HAP-1 (cell line): ENCODE measurements around the gene TMEM219.

Experiments used
- DNase-seq, 2 experiments: peaks; one replicate each; pipeline ENCODE4 v3.0.0-alpha.2; 2016 to 2020; ENCODE audit warnings: low spot score in 2 of 2
- H3K27me3 ChIP-seq: fragments of 250-450 bp; sonication (Bioruptor Pico); 2 replicates; pipeline ENCODE4 v1.5.1; 2020; ENCODE audit warnings: low read depth, mild to moderate bottlenecking, moderate library complexity
- H3K36me3 ChIP-seq: fragments of 250-450 bp; sonication (Bioruptor Pico); replicated peaks from 2 replicates; pipeline ENCODE4 v1.5.1; 2020; ENCODE audit warnings: mild to moderate bottlenecking
- H3K4me1 ChIP-seq: fragments of 250-450 bp; sonication (Bioruptor Pico); 2 replicates; pipeline ENCODE4 v1.5.1; 2020; ENCODE audit warnings: mild to moderate bottlenecking
- H3K4me3 ChIP-seq: fragments of 250-450 bp; sonication (Bioruptor Pico); 2 replicates; pipeline ENCODE4 v1.5.1; 2020; ENCODE audit warnings: mild to moderate bottlenecking, moderate library complexity
- H3K9me3 ChIP-seq: fragments of 250-450 bp; sonication (Bioruptor Pico); 2 replicates; pipeline ENCODE4 v1.5.1; 2020; ENCODE audit warnings: mild to moderate bottlenecking, moderate library complexity
- in situ Hi-C: fragments of 300-500 bp; cut with MboI; formaldehyde crosslinking; loops from 3 replicates; pipeline ENCODE4 v1.14.3; 2020; ENCODE audit warnings: low sequenced_read_pairs, inconsistent platforms, mixed read lengths

Gene TMEM219

GRCh38 chr16:29963021-29963743 lies 1.3 kb downstream of the TMEM219 start:
- no peak for DNase-seq
- H3K4me3 ChIP-seq: no peak overlapping the region
- in situ Hi-C loops: no loop called here
- H3K4me1 ChIP-seq: peaks cover 9% of the 10 kb centered on the region
- H3K36me3 ChIP-seq: peaks cover 3% of the 10 kb centered on the region
- H3K9me3 ChIP-seq: no peaks in the 10 kb centered on the region
- H3K27me3 ChIP-seq: no peaks in the 10 kb centered on the region

GRCh38 chr16:29968205-29968604 lies 6.3 kb downstream of the TMEM219 start:
- no peak overlapping the region for H3K4me3 ChIP-seq
- H3K4me1 ChIP-seq: no peaks in the 10 kb centered on the region
- H3K9me3 ChIP-seq: peaks cover 5% of the 10 kb centered on the region
- in situ Hi-C loops: no loop called here
- peaks cover 21% of the 10 kb centered on the region for H3K36me3 ChIP-seq
- DNase-seq: no peak
- H3K27me3 ChIP-seq: no peaks in the 10 kb centered on the region

- Histone ChIP-seq H3K27me3 (no peaks in the 10 kb centered on the region), H3K4me1 (peaks cover 4% of the 10 kb centered on the region; the same call in 1 of the 2 replicates), H3K9me3 (peaks cover 6% of the 10 kb centered on the region), H3K4me3 (no peak overlapping the region), H3K36me3 (peaks cover 21% of the 10 kb centered on the region)
- in situ Hi-C loops: no loop called here
- no peak for DNase-seq
Measured at GRCh38 chr16:29971304-29971703, 9.4 kb downstream of the TMEM219 start.

- Histone ChIP-seq H3K4me3 (no peak overlapping the region), H3K27me3 (no peaks in the 10 kb centered on the region), H3K9me3 (peaks cover 6% of the 10 kb centered on the region), H3K36me3 (peaks cover 21% of the 10 kb centered on the region), H3K4me1 (peaks cover 4% of the 10 kb centered on the region; the same call in 1 of the 2 replicates)
- in situ Hi-C loops: no loop called here
- no peak for DNase-seq
Measured at GRCh38 chr16:29972500-29972899, 10.6 kb downstream of the TMEM219 start.

- H3K4me3 ChIP-seq: no peak overlapping the region
- DNase-seq: no peak
- peaks cover 4% of the 10 kb centered on the region; the same call in 1 of the 2 replicates for H3K4me1 ChIP-seq
- in situ Hi-C loops: no loop called here
- peaks cover 23% of the 10 kb centered on the region for H3K36me3 ChIP-seq
- peaks cover 6% of the 10 kb centered on the region for H3K9me3 ChIP-seq
- H3K27me3 ChIP-seq: no peaks in the 10 kb centered on the region
Measured at GRCh38 chr16:29972992-29973383, 11.1 kb downstream of the TMEM219 start.

GRCh38 chr16:29973384-29974246 lies 11.7 kb downstream of the TMEM219 start, which contains the start of gene TAOK2:
Gene TAOK2 (plus strand): TSS chr16:29973868. CDS start chr16:29977773, 3,905 bp downstream.
- peaks cover 4% of the 10 kb centered on the region; the same call in 1 of the 2 replicates for H3K4me1 ChIP-seq
- H3K9me3 ChIP-seq: peaks cover 6% of the 10 kb centered on the region
- DNase-seq: peak; percentile 98 to 99
- peak within 1 kb of the TSS; percentile 73 for H3K4me3 ChIP-seq
- in situ Hi-C loops: no loop called here
- H3K27me3 ChIP-seq: no peaks in the 10 kb centered on the region
- peaks cover 23% of the 10 kb centered on the region for H3K36me3 ChIP-seq

- H3K9me3 ChIP-seq: peaks cover 6% of the 10 kb centered on the region
- peaks cover 4% of the 10 kb centered on the region; the same call in 1 of the 2 replicates for H3K4me1 ChIP-seq
- in situ Hi-C loops: no loop called here
- no peak for DNase-seq
- H3K27me3 ChIP-seq: no peaks in the 10 kb centered on the region
- peak overlapping the region; percentile 73 for H3K4me3 ChIP-seq
- H3K36me3 ChIP-seq: peaks cover 30% of the 10 kb centered on the region
Measured at GRCh38 chr16:29974291-29975133, 12.6 kb downstream of the TMEM219 start.

GRCh38 chr16:29975134-29975538 lies 13.3 kb downstream of the TMEM219 start:
- Histone ChIP-seq H3K9me3 (peaks cover 6% of the 10 kb centered on the region), H3K36me3 (peaks cover 36% of the 10 kb centered on the region), H3K4me3 (peak overlapping the region; percentile 73), H3K4me1 (peaks cover 4% of the 10 kb centered on the region; the same call in 1 of the 2 replicates), H3K27me3 (no peaks in the 10 kb centered on the region)
- in situ Hi-C loops: no loop called here
- DNase-seq: no peak

- H3K27me3 ChIP-seq: no peaks in the 10 kb centered on the region
- DNase-seq: peak; percentile 55 to 75
- peak overlapping the region; percentile 73 for H3K4me3 ChIP-seq
- H3K36me3 ChIP-seq: peaks cover 39% of the 10 kb centered on the region
- H3K4me1 ChIP-seq: peaks cover 4% of the 10 kb centered on the region; the same call in 1 of the 2 replicates
- in situ Hi-C loops: no loop called here
- H3K9me3 ChIP-seq: peaks cover 6% of the 10 kb centered on the region
Measured at GRCh38 chr16:29975811-29976511, 14.1 kb downstream of the TMEM219 start.

- no peak for DNase-seq
- H3K4me1 ChIP-seq: peaks cover 4% of the 10 kb centered on the region; the same call in 1 of the 2 replicates
- H3K9me3 ChIP-seq: peaks cover 6% of the 10 kb centered on the region
- in situ Hi-C loops: no loop called here
- peaks cover 48% of the 10 kb centered on the region for H3K36me3 ChIP-seq
- no peaks in the 10 kb centered on the region for H3K27me3 ChIP-seq
- no peak overlapping the region for H3K4me3 ChIP-seq
Measured at GRCh38 chr16:29977063-29977825, 15.4 kb downstream of the TMEM219 start.

- in situ Hi-C loops: no loop called here
- Histone ChIP-seq H3K4me3 (no peak overlapping the region), H3K36me3 (peaks cover 50% of the 10 kb centered on the region), H3K9me3 (peaks cover 2% of the 10 kb centered on the region), H3K27me3 (no peaks in the 10 kb centered on the region), H3K4me1 (peaks cover 4% of the 10 kb centered on the region; the same call in 1 of the 2 replicates)
- DNase-seq: no peak
Measured at GRCh38 chr16:29978081-29978480, 16.2 kb downstream of the TMEM219 start.

GRCh38 chr16:29978564-29979270 lies 16.8 kb downstream of the TMEM219 start:
- Histone ChIP-seq H3K4me1 (peaks cover 4% of the 10 kb centered on the region; the same call in 1 of the 2 replicates), H3K36me3 (peaks cover 55% of the 10 kb centered on the region), H3K27me3 (no peaks in the 10 kb centered on the region), H3K4me3 (no peak overlapping the region), H3K9me3 (no peaks in the 10 kb centered on the region)
- no peak for DNase-seq
- in situ Hi-C loops: no loop called here
